Stimulated activated CD4-positive, alpha-beta T cell treated with anti-CD3 and anti-CD28 coated beads, Interleukin-1b, Interleukin-23, amount 100 ng/mL, for 48 hours (primary cell): Measurements from ENCODE around the gene RTN4RL1.

Experiments
- DNase-seq: peaks from one replicate; pipeline ENCODE4 v3.0.0-alpha.2; 2020

The RTN4RL1 gene

DNA sequence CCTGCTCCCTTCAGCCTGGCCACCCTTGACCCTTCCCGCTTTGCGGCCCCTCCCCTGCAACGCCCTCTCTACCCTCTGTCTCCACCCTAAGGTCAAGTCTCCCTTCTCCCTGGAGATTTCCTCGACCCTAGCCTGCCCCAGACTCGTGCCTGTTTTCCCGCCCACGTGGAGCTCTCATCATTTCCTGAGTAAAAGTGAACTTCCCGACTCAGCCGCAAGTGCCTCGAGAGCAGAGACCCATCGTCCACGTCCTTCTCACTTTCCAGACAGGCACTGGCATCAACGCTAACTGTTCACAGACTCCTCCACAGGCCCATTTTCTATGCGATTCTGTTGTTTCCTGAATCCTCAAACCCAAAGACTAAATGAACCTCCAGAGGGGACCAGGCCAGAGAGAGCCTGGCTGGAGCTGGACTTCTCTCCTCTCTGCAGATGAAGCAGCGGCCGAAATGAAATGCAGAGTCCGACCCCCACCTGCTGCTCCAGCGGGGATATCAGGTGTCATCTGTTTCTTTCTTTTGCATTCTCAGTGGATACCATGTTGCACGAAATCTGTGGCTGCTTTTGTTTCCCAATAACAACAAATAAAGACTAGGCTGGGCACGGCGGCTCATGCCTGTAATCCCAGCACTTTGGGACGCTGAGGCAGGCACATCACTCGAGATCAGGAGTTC is 52.5 kb downstream of the RTN4RL1 start:
- DNase-seq: peak; percentile 6

DNA sequence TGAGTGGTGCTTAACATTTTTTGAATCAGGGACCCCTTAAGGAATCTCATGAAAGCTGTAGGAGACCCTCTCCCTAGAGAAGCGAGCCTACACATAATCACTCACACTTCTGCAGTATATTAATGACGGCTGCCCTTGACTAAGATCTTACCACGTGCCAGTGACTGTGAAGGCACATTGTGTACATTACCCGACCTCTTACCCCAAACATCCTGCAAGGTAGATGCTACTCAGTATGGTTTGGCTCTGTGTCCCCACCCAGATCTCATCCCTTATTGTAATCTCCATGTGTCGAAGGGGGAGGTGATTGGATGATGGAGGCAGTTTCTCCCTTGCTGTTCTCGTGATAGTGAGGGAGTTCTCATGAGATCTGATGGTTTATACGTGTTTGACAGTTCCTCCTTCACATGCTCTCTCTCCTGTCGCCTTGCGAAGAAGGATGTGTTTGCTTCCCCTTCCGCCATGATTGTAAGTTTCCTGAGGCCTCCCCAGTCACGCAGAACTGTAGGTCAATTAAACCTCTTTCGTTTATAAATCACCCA is 54.2 kb downstream of the RTN4RL1 start:
- DNase-seq: no peak

DNA sequence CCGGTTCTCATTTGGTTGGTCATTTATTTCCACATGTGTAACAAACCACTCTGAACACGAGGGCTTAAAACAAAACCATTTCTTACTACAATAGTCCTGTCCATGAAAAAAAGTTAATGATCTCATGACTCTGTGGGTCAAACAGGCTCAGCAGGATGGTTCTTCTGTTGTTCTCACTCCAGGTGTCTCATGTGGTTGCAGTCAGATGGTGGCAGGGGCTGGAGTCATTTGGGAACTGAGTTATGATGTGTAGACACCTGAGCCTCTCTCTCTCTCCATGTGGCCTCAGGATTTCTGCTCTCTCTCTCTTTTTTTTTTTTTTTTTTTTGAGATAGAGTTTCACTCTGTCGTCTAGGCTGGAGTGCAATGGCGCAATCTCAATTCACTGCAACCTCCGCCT is 55.4 kb downstream of the RTN4RL1 start:
- no peak for DNase-seq

DNA sequence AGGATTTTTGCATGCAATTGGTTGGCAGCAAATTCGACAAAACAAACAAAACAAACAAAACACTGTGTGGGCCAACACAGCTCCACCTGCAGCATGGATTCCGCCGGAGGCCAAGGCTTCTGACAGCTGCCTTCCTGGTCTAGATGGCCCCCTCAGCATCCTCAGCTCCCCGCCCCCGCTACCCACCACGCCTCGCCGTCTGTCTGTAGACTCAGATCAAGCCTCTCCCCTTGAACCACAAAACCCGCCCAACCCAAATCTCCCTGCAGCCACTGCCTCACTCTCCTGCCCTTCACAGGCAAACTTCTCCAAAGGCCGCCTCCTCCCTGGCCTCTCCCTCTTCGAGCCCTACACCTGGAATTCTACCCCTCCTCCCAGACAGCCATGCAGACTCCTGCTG is 57.9 kb downstream of the RTN4RL1 start:
- no peak for DNase-seq

DNA sequence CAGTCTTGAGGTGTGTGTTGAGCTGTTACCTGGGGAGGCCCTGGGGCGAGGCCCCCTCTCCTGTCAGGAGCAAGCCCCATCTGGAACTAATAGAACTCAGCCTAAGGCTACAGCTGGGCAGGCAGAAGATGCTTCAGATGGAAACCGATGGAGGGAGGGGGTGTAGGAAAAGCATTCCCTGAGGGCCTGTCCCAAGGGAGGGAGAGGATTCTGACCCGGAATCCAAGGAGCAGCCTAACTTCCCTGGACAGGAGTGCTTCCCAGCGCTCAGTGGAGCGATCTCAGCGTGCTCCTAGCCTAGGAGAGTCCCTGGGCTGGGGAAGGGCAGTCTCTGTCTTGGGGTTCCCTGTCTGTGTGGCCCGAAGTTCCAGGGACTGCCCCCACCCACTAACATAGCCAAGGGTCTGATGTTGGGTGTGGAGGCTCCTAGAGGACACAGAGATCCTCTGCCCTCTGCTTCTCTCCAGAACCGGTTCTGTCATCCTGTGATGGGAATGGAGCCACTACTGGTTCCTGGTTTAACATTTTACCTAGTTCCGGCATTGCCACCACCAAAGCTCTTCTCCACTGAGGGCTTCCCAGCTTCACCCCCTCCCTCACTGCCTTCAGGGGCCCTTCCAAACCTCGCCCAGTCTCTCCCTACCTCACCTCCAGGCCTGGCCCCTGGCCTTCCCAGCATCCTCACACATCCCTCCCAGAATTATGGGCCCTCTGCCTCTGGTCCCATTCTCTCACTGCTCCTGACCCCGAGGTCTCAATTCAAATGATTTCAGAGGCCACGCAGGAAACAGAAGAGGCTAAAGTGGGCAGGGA is 58.7 kb downstream of the RTN4RL1 start:
- DNase-seq: no peak

DNA sequence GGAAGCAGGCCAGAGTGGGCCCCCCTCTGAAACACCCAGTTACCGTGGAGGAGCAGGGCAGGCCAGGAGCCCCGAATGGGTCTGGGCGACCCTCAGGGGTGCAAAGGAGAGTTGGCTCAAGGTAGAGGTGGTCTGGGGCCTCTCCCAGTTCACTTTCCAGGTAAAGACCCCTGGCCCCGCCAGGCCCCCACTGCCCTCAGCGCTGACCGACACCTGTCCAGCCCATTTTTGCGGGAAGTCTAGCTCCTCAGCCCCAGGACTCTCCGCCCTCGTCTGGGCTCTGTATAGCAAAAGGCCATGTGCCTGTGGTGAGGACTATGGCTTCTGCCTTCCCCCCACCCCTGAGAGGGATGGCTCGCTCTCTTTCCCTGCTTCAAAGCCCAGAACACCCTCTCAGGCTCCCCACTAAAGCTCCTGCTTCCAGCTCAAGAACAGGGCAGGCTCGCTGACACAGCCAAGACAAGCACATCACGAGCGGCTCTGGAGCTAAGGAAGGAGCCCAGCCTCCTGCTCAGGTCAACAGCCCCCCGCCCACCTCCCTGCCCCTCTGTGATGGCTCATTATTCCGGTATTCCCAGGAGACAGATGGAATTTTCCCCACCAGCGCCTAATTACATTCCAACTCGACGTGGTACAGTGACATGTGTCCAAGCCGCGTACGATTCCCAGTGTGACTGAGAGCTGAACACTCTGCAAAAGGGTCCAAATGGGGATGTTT is 59.4 kb downstream of the RTN4RL1 start:
- DNase-seq: no peak

DNA sequence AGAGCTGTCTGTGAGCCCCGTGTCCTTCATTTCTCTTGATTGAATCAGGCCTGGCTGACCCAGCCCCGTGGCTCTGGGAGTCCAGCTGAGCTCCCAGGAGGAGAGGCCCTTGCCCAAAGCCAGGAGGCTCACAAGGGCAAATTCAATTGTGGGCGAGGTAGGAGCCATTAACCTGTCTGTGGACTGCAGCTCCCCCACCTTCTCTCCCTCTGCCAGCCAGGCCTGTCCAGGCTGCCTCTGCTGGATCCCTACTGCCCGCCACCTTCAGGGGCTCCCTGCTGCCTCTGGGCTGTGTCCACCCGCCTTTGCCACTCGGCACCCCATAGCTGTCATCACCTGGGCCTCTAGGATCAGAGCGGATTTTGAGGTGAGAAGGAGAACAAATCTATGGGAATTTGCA is 61.9 kb downstream of the RTN4RL1 start:
- no peak for DNase-seq

DNA sequence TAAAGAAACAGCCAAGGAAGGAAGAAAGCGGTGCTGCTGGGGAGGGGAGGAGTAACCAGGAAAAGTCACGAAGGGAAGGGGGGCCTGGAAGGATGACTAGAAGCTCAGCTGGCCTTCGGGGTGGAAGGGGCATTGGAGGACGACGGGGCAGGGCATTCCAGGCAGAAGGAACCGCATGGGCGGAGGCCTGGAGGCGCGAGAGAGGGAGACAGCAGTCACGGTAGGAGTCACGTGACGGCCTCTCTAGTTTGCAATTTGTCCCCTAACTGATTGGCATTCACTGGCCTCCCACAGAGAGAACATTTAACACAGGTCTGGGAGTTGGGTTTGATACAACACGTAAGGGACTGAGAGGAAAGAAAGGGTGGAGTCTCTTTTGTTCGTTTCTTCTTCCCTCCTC is 63.9 kb downstream of the RTN4RL1 start:
- no peak for DNase-seq

DNA sequence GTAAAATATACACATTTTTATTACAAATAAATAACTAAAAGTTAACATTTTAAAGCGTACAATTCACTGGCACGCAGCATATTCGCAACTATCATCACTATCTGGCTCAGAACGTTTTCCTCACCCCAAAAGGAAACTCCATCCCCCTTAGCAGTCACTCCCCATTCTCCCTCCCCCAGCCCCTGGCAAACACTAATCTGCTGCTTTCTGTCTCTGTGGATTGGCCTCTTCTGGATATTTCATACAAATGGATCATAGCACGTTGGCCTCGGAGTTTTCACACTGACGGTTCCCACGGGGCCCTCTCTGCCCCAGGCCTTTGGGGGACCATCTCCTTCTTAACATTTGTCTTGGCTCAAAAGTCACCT is 64.6 kb downstream of the RTN4RL1 start:
- DNase-seq: no peak

DNA sequence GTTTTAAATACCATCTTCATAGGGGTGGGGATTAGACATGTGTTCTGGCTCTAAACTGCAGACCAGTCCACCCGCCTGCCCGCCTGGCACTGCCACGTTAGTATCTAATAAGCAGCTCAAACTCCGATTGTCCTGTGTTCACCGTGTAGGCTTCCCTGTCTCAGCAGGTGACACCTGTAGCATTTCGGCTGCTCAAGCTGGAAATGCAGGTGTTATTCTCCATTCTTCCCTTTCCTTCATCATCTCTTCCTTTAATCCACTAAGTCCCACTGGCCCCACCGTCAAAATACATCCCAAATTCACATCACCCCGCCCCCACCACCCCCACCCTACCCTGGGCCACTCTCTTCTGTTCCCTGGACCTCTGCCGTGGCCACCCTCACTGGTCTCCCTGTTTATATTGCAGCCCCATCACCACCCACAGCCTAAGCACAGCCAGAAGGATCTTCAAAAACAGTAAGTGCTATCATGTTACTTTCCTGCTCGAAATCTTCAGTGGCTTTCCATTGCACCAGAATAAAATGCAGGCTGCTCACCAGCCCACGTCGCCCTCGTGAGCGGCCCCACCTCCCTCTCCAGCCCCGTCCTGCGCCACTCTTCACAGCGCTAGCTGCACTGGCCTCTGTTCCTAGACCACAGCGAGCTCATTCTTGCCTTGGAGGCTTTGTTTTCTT is 65.1 kb downstream of the RTN4RL1 start:
- no peak for DNase-seq

DNA sequence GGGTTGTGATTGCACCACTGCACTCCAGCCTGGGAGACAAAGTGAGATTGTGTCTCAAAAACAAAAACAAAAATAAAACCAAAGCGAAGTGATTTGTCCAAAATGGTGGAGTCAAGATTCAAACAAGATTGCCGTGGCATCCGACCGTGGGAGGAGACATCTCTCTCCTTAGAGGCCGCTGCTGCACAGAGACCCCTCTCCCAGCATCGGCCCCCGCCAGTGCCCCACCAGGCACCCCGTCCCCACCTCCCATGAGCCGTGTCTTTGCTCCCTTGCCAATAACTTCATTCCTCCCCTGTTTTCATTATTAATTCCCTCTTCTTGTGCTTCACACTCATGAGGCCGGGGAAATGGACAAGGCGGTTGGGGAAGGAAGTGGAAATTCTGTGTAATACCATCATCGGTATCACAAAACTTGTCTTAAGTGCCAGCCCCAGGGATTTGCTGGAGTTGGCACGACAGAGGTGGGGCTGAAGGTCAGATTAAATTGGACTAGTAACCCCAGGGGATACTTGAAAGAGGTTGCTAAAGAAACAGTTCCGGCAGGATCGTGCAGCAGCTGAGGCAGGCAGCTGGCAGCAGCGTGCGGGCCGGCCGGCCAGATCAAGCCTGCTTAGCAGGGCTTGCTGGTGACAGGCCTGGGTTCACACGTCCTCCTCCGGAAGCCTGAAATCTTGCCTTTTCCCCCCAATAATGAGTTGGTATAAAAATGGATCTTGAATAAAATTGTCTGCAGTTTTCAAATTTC is 66.8 kb downstream of the RTN4RL1 start:
- no peak for DNase-seq

DNA sequence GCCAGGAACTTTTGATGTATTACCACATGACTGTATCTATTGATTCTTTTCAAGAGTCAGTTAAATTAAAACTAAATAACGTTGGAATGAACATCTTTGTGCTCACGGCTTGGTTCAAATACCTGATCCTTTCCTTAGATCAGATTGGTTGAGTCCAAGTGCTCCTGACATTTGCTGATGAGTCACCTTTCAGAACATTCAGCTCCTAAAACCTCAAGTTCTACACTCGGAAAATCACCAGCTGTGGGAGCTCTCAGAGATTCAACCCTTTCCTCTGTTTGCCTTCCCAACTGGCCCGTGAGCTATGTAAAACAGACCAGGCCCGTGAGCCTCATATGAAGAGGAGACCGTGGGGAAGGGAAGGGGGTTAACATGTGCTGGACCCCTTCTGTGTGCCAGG is 68.1 kb downstream of the RTN4RL1 start:
- no peak for DNase-seq

DNA sequence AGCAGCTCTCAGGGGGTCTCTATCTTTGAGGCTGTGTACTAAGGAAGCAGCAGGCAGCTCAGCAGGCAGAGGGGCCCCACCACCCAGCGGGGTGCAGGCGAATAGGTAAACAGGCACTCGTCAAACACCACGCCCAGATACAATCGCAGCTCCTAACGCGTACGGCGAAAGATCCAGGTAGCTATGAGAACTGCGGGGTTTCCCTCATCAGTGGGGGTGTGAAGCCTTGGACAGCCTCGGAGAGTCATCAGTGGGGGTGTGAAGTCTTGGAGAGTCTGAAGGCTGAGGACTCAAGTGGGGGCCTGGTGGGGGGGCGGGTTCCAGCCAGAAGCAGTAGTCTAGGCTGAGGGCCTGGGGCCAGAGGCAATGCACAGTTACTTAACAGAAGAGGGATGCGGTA is 69.0 kb downstream of the RTN4RL1 start:
- DNase-seq: no peak

DNA sequence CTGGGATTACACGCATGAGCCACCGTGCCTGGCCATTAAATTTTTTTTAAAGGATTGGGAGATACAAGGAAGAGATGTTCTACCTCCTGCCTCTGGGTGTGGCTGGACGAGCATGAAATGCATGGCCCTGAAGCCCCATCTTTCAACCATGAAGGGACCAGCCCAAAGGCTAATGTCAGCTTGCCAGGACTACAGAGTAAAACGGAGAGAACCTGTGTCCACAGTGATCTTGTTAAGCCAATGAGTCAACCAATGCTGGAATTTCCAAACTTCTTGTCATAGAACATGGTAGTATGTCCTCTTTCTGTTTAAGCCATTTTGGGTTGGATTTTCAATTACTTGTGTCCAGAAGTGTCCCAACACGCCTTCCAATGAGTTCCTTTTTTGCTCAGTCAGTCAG is 71.3 kb downstream of the RTN4RL1 start:
- DNase-seq: no peak

DNA sequence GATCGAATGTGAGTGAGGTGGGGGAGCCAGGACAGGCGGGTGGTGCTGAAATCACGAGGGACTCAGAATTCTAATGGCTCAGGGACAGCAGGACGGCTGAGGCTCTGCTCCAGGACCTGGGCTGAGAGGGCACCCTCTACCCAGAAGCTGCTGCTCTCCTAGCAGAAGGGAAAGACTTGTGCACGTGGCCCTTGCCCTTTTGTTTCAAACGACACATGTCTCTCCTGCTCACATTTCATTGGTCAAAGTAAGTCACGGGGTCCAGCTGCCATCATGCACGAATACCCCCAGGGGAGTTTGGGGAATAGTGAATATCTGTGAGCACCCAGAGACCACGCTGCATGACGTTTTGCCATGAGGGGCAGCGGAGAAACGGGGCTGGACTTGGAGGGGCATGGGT is 73.2 kb downstream of the RTN4RL1 start:
- DNase-seq: no peak

DNA sequence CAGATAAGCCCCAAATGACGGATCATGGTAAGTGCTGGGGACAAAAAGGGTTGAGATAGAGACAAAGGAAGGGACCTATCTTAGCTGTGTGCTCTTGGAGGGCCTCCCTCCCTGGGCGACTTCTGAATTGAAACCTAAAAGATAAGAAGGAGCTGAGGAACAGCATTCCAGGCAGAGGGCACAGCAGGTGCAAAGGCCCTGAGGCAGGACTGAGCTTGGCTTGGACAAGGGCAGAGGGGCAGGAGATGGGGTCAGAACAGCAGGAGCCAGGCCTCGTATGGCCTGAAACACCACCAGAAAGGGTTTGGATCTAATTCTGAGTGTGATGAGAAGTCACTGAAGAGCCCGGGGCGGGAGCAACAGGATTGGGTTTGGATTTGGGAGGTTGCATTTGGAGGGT is 75.4 kb downstream of the RTN4RL1 start:
- DNase-seq: no peak

DNA sequence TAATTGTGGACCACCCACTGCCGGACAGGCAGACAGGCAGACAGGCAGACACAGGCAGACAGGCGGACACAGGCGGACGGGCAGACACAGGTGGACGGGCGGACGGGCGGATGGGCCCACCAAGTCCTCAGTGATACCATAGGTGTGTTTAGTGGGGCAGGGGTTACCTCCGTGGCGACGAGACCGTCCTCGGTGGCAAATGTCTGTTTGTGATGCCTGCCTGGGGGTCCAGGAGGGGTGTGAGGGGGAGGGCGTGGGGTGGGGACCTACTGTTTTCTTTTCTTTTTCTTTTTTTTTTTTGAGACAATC is 76.7 kb downstream of the RTN4RL1 start:
- DNase-seq: no peak

DNA sequence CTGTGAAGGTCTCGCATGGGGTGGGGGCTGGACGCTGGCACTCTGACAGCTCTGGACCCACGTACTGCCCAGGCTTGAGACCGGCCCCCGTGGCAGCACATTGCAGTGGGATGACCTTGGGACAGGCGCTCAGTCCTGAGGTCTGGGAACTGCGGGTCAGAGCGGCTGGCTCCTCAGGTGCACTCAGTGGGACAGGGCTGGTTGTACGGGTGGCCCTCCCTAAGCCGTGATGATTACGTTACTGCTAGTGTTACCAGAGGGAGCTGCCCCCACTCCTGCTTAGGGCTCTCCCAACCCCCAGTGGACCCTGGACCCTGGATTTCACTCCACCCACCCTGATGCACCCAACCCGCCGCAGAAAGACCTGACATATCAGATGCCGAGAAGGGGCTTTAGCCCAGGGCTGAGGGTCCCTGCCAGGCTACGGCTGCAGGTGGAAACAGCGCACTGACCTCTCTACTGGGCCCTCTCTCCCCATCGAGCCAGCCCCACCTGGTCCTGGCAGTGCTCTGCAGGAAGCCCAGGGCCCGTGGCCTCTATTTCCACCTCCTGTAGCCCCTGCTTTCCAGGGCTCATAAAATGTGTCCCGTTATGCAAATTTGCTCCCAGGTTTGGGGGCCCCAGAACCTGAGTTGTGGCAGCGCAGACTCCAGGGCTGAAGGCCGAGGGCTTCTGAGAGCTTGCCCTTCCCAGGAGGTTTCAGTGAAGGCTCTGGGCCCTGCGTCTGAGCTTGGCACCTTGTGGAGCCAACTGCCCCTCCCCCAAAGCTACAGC is 77.2 kb downstream of the RTN4RL1 start:
- DNase-seq: no peak

DNA sequence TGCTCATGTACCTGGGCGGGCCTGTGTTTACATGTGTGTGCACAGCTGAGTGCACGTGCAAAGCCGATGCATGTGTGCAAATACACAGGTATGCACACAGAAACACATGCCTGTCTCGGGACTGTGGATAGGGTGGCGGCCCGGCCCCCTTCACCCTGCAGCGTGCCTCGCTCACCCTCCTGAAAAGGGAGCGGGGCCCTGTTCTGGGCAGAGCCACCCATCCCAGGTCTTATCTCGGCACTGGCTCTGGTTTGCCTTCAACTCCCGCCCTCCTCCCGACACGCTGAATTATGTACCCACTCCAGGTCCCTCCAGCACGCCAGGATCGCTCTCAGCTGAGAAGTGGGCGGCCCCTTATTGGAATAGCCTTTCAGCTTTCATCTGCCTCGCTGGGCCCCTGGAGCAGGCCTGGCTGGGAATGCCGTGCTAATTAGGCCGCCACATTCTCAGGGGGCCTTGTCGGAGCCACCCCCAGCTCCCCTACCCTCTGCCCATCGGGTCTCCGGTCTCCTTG is 77.8 kb downstream of the RTN4RL1 start:
- no peak for DNase-seq

DNA sequence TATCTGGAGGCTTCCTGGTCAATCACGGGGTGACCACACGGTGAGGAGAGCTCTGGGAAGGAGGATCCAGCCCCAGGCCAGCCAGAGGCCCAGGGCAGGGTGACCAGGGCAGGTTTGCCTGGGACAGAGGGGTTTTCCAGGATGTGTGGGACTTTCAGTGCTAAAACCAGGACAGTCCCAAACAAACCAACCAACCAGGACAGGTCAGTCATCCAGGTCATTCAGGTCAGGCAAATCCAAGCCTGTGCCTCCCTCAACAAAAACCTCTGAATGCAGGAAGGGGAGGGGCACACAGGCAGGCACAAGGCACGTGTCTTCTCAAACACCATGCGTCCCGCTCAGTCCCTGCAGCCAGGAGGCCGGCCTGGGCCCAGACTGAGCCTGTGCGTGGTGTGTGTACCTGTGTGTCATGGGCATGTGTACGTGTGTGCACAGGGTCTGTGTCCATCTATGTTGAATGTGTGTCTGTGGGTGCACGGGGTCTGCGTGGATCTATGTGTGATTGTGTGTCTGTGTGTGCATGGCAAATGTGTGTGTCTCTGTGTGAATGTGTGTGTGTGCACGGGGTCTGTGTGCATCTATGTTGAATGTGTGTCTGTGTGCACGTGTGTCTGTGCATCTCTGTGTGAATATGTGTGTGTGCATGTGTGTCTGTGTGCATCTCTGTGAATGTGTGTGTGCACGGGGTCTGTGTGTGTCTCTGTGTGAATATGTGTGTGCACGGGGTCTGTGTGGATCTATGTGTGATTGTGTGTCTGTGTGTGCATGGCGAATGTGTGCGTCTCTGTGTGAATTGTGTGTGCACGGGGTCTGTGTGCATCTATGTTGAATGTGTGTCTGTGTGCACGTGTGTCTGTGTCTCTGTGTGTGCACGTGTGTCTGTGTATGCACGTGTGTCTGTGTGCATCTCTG is 78.9 kb downstream of the RTN4RL1 start:
- DNase-seq: no peak

DNA sequence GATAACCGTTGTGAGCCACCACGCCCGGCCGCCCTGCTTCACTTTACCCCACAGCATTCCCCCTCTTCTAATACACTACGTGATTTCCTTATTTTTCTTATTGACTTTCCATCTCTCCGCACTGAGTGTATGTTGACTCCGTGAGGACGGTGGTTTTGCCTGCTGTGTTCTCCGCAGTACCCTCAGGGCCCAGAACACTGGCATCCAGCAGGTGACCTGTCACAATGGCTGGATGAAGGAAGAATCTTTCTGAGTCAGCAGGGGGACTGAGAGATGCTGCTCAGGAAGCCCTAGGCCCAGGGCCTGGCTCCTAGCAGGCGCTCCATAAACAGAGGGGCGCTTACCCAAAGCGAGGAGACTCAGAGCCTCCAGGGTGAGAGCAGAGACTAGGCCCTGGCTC is 79.5 kb downstream of the RTN4RL1 start:
- DNase-seq: no peak
